Stimulated activated CD8-positive, alpha-beta memory T cell treated with anti-CD3 and anti-CD28 coated beads, Interleukin-7, amount 100 ng/mL, for 24 hours (primary cell): ENCODE measurements around the gene SSH2.
A peak's percentile ranks its signal among the peaks of the same experiment; 100 is the strongest.

ENCODE experiments used
- DNase-seq: peaks from one replicate; pipeline ENCODE4 v3.0.0-alpha.2; 2020; ENCODE audit warnings: low read depth

The SSH2 gene

DNA sequence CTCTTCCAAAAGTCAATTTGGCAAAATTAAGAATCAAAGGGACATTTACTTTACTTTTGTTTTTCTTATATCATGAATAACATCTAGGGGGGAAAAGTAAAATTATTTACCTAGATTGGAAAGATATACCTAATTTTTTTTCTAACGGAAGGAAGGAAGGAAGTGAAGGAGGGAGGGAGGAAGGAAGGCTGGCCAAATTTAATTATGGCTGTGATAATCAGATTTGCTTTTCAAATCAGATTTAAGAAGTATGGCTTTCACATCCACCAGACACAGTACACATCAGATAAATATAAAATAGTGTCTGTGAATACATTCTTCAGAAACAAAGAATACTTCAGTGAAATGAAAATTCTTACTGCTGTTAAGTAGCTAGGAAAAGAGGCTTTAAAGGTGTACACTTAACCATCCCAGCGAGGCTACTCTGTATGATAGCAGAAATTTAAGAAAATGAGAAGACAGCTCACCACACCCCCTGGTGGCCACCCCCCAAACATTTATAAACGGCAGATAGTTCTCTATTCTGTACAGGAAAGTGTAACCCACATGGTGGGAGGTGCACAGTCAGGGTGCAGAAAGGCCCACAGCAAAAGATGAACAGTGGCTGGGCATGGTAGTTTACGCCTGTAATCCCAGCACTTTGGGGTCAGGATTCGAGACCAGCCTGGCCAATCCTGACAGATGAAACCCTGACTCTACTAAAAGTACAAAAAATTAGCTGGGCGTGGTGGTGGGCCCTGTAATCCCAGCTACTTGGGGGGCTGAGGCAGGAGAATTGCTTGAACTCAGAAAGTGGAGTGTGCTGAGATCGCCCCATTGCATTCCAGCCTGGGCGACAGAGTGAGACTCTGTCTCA lies 150.8 kb downstream of the SSH2 start:
- peak; percentile 64 for DNase-seq

- no peak for DNase-seq
These were observed 152.4 kb downstream of the SSH2 start for GRCh38 chr17:29777663-29778062.

DNA sequence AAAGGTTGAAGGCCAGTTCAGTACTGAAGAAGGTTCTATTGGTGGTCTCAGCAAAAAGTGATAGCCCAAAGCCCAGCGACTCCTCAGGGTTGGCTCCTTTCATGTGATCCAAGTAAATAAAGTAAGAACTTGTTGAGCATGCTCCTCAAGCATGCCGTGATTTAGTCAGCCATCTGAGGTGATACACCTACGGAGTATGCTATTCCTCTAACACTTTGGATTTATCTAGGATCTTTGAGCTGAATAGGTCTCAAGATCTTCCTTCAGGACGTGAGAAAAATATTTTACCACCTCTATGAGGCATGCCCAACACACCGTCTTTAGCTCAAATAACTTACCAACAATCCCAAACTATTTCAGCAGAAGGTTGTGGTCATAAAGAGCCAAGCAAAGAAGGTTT lies 154.0 kb downstream of the SSH2 start:
- no peak for DNase-seq

DNA sequence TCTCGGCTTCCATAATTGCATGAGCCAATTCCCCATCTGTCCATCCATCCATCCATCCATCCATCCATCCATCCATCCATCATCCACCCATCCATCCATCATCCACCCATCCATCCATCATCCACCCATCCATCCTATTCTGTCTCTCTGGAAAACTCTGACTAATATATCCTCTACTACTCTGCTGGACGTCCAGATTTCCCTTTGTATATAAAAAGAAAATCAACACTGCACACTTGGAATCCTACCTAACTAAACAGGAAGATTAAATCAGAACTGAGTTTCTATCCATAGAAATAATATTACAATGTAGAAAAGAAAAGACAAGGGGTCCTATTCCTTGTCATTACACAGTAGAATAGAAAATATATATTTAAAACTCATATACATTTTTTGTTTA lies 157.0 kb downstream of the SSH2 start:
- DNase-seq = no peak

DNA sequence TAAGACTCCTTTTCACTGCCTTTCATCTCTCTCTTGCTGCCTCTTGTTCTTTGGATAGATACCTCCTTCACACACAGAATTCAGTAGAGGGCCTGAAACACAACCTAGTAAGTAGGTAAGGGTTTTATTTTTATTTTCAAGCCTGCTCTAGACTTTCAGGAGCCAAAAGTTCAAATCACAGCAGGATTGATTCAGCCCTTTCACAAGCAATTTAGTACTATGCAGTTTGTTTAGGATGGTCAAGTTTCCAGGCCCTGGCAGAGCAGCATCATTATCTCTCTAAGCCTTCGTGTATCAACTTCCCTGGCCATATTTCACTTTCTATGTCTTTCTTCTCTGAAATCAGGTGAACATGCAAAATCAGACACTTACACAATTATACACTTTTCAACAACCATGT lies 158.5 kb downstream of the SSH2 start:
- DNase-seq = no peak

DNA sequence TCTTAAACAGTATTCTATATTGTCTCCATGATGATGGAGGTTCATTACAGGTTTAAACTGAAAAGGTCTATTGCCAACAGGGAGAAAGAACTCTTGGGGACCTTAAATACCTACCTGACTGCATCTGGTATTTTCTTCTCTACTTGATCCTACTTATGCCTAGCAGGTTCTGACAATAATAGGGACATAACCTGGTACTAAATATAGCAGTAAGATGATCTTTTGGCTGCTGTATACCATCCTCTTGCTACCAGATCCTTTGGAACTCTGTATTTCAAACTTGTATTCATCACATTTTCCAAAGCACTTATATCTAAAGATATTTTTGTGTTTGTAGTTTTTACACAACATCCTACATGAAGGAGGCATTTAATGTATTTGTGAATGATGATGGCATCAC lies 160.8 kb downstream of the SSH2 start:
- DNase-seq = no peak

- DNase-seq = no peak
These were observed 163.2 kb downstream of the SSH2 start for GRCh38 chr17:29766796-29767327.

DNA sequence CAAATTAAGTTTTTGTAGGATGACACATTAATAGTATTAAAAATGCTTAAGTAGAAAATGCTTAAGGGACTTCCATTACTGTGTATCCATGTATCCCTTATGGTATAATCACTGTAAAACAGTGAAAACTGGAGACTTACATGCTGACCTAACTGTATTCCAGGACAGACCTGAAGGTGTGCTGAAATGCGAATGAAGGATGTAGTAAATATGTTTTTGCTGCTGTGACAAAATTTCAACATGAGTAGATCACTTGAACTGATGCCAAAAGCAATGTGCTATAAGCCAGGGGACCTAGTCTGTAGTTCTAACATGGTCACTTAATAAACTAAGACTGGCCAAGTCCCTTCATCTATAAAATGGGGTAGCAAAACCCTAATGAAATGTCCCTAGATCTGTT lies 165.3 kb downstream of the SSH2 start:
- DNase-seq = no peak

DNA sequence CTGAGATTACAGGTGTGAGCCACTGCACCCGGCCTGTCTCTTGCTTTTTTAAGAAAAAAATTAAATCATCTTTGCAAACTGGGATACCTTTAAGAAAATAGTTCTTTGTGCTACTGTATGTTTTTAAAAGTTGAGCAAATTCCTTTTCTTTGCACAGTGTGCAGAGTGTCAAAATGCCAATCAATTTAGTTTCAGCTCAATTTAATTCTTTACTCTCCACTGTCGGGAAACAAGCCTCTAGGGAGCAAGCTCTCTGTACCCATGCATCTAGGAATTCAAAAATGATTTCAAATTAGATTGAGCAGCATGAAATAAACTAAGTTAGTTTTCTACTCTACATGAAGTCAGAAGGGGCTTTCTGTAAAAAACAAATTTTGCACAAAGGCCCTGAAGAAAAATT lies 165.8 kb downstream of the SSH2 start:
- DNase-seq = no peak

DNA sequence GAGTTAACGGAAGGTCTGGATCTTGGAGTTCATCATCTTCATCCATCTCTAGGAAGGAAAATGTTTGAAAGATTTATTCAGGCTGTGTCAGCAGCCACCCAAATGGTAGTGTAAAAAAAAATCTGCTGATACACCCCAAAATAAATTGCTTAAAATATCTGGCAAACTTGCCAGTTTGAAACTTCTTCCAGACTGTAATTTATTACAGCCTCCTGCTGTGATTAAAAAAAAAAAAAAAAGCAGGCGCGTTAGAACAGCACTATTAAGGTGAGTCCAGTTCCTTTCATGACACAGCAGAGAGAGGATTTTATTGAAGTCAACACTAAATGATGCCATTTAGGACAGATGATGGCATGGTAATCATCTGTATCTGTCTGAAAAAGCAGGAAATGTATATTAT lies 166.8 kb downstream of the SSH2 start:
- DNase-seq = no peak

- DNase-seq = peak; percentile 79
These were observed 168.8 kb downstream of the SSH2 start for GRCh38 chr17:29761040-29761761.

- DNase-seq = no peak
These were observed 169.6 kb downstream of the SSH2 start for GRCh38 chr17:29760279-29761039.

GRCh38 chr17:29758255-29758654 lies 171.8 kb downstream of the SSH2 start:
- DNase-seq = no peak

- no peak for DNase-seq
These were observed 172.2 kb downstream of the SSH2 start for GRCh38 chr17:29757788-29758187.

DNA sequence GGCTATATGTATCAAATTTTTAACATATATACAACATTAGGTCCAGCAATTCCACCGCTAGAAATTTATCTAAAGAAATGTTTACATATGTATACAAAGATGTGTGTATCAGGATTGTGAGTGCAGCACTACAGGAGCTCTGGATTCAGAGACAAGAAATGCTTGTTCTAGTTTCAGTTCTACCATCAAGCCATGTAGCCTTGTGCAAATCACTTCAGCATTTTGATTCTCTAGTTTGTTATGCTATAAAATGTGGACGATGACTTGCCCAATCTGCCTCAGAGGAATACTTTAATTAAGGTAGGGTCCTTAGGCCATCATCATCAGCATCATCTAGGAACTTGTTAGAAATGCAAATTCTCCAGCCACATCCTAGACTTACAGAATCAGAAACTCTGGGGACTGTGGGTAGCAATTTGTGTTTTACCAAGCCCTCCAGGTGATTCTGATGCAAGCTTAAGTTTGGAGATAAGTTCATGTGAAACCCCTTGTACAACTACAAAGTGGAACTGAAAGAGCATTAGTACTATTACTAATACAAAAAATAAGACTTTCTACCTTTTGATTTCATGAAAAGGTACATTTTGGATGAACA lies 176.1 kb downstream of the SSH2 start:
- DNase-seq = no peak

DNA sequence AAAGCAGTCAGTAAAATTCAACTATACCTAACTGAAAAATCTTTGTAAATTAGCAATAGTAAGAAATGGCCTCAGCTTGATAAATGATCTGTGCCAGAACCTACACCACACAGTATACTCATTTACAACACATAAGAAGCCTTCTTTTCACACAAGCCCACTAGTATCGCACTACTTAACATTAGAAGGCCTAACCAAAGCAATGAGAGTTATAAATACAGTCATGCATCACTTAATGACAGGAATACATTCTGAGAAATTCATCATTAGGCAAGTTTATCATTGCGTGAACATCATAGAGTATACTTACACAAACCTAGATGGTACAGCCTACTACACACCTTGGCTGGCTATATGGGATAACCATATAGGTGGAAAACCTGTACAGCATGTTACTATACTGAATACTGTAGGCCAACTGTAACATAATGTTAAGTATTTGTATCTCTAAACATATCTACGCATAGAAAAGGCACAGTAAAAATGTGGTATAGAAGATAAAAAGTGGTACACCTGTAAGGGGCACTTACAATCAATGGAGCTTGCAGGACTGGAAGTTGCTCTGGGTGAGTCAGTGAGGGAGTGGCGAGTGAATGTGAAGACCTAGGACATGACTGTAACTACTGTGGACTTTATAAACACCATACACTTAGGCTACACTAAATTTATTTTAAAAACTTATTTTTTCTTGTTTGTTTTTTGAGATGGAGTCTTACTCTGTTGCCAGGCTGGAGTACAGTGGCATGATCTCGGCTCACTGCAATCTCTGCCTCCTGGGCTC lies 180.8 kb downstream of the SSH2 start:
- DNase-seq = no peak

DNA sequence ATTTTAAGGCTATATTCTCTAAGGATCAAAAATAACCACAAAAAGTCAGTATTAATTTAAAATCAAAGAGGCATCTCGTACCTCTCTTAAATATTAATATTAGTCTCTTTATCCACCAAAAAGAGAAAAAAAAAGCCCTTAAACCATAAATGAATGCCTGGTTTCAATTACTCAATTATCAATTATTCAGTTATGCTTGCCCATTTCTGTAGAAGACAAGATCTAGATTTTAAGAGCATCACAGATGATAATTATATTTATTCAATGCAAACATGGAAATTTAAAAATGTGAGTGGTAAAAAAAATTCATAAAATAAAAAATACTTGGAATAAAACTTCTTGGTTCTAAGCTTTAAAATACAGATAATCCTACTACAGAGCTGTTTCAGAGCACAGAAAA lies 181.6 kb downstream of the SSH2 start:
- no peak for DNase-seq

DNA sequence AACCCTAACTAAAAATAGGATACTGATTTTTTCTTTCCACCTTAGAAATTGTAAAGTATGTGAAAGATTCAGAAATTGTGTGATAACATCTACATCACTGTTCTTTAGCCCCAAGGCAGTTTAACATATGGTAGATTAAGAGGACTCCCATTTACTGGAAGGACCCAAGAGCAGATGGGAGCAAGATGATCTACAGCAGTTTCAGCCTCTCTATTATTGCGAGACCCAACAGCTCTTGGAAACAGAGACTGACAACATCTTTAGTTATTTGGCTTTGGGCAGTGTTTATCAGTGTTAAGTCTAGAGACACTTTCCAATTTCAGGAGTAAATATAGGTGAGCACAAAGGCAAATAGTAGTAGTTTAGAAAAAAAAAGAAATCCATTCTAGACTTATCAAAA lies 182.4 kb downstream of the SSH2 start:
- DNase-seq = no peak

DNA sequence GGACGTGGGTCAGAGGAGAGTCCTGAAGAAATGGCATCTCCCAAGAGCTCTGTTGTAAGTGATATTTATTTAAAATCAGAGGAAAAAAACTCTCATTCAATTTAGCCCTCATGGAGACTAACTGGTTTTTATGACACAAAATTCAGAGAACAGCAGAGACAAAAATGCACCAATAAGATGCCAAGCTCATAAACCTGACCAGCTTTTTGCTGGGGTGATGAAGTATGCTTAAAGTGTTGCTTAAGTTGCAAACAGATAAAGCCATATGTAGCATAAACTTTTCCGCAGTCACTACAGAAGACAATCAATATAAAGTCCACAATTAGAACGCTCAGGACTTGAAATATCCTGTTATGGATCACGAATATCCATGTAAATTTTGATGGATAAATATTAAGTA lies 183.4 kb downstream of the SSH2 start:
- DNase-seq = no peak

- DNase-seq = no peak
These were observed 185.9 kb downstream of the SSH2 start for GRCh38 chr17:29744121-29744520.

GRCh38 chr17:29742210-29742513 lies 187.9 kb downstream of the SSH2 start:
- DNase-seq = no peak

GRCh38 chr17:29740017-29740416 lies 190.0 kb downstream of the SSH2 start:
- no peak for DNase-seq
